Endodermal cell (in vitro differentiated cells): Measurements from ENCODE around the gene QRICH1. TPM values are rescaled to one million over a fixed set of nuclear protein-coding genes. Genes with fewer than 3 reads are reported as not detected.

ENCODE experiments used
- DNase-seq: peaks from one replicate; pipeline ENCODE4 v3.0.0-alpha.2; 2017
- H3K27ac ChIP-seq: 2 replicates; pipeline ENCODE4 v1.5.1; 2013; ENCODE audit warnings: mild to moderate bottlenecking, low read depth, low read length, moderate library complexity
- H3K27me3 ChIP-seq: 2 replicates; pipeline ENCODE4 v1.6.1; 2013; ENCODE audit warnings: mild to moderate bottlenecking, low read length, moderate library complexity; ENCODE audit not compliant: insufficient read depth, control insufficient read depth, poor library complexity, severe bottlenecking
- H3K36me3 ChIP-seq: 2 replicates; pipeline ENCODE4 v1.7.0; 2013; ENCODE audit warnings: mild to moderate bottlenecking, low read length, moderate library complexity; ENCODE audit not compliant: control insufficient read depth, insufficient read depth
- H3K4me1 ChIP-seq: one replicate; pipeline ENCODE4 v1.7.0; 2013; ENCODE audit warnings: low read length; ENCODE audit not compliant: control insufficient read depth, insufficient read depth
- H3K4me3 ChIP-seq: 2 replicates; pipeline ENCODE4 v1.5.1; 2013; ENCODE audit warnings: mild to moderate bottlenecking, low read length, moderate library complexity
- H3K9ac ChIP-seq: 2 replicates; pipeline ENCODE4 v1.6.1; 2013; ENCODE audit warnings: mild to moderate bottlenecking, low read length, moderate library complexity; ENCODE audit not compliant: poor library complexity, severe bottlenecking; ENCODE audit errors: extremely low read depth
- H3K9me3 ChIP-seq: 2 replicates; pipeline ENCODE4 v1.6.1; 2013; ENCODE audit warnings: mild to moderate bottlenecking, low read length, moderate library complexity; ENCODE audit not compliant: control insufficient read depth
- H3K27ac Mint-ChIP-seq: 2 replicates; pipeline ENCODE4 v1.8.0; 2020; ENCODE audit warnings: mixed read lengths
- H3K27me3 Mint-ChIP-seq: 2 replicates; pipeline ENCODE4 v1.8.0; 2021; ENCODE audit warnings: mild to moderate bottlenecking, mixed read lengths; ENCODE audit not compliant: insufficient read depth
- H3K36me3 Mint-ChIP-seq: 2 replicates; pipeline ENCODE4 v1.8.0; 2020; ENCODE audit warnings: low read depth, mixed read lengths
- H3K4me1 Mint-ChIP-seq: 2 replicates; pipeline ENCODE4 v1.8.0; 2020; ENCODE audit warnings: mixed read lengths
- H3K4me3 Mint-ChIP-seq: 2 replicates; pipeline ENCODE4 v1.8.0; 2020; ENCODE audit warnings: mild to moderate bottlenecking, moderate library complexity, mixed read lengths
- H3K9me3 Mint-ChIP-seq: 2 replicates; pipeline ENCODE4 v1.8.0; 2020; ENCODE audit warnings: mild to moderate bottlenecking, mixed read lengths
- CTCF ChIP-seq: fragments of 200-600 bp; sonication (generic); conservative IDR thresholded peaks from 2 replicates; pipeline ENCODE4 v1.5.0; 2021; ENCODE audit warnings: antibody characterized with exemption, mild to moderate bottlenecking
- WGBS, 2 experiments: methylation state at CpG; one replicate each; pipeline versions ENCODE4 v1.1.5 to v1.1.7; 2013; ENCODE audit warnings: missing lambda C conversion rate in 2 of 2, mixed read lengths in 1 of 2; ENCODE audit not compliant: insufficient coverage in 1 of 2, insufficient read length in 1 of 2; 5-methylcytosine and 5-hydroxymethylcytosine counted together
- total RNA-seq, 2 donors: library from RNA; stranded (reverse); fragmentation: NEBNext Ultra II Directional in 1 of 2; extraction: Animal tissue kit (Norgen Biotek cat#: 25700) in 1 of 2; gene quantifications; 2 replicates in 1 of 2; 3 replicates in 1 of 2; pipeline ENCODE4 v1.2.1, GENCODE V29; 2021

The QRICH1 gene
- total RNA-seq, 2 donors from 2014 or later: 127 to 155 TPM

- TF ChIP-seq CTCF: peak; percentile 50
- Histone ChIP-seq H3K27me3 (no peaks in the 10 kb centered on the region), H3K36me3 (peaks cover 35% of the 10 kb centered on the region), H3K27ac (no peak overlapping the region), H3K9ac (no peak overlapping the region), H3K4me3 (no peak overlapping the region), H3K4me1 (peaks cover 4% of the 10 kb centered on the region), H3K9me3 (no peaks in the 10 kb centered on the region)
- DNase-seq: peak; percentile 60
- H3K4me1 Mint-ChIP-seq: no peaks in the 10 kb centered on the region
- H3K27ac Mint-ChIP-seq: no peak overlapping the region
- H3K4me3 Mint-ChIP-seq: no peak overlapping the region
- H3K9me3 Mint-ChIP-seq: no peaks in the 10 kb centered on the region
- H3K36me3 Mint-ChIP-seq: peaks cover 16% of the 10 kb centered on the region
- 91 to 92% methylated on average over 9 to 14 of the region's 14 CpGs for WGBS, 2 experiments
- H3K27me3 Mint-ChIP-seq: no peaks in the 10 kb centered on the region
Observed at GRCh38 chr3:49124991-49125670, 31.3 kb upstream of the QRICH1 start.

- H3K27me3 ChIP-seq: no peaks in the 10 kb centered on the region
- no peak overlapping the region for H3K9ac ChIP-seq
- Mint-ChIP-seq H3K27ac (no peak overlapping the region), H3K27me3 (no peaks in the 10 kb centered on the region), H3K4me1 (peaks cover 4% of the 10 kb centered on the region), H3K36me3 (peaks cover 17% of the 10 kb centered on the region), H3K9me3 (no peaks in the 10 kb centered on the region), H3K4me3 (no peak overlapping the region)
- H3K36me3 ChIP-seq: peaks cover 35% of the 10 kb centered on the region
- TF ChIP-seq CTCF: no peak
- H3K9me3 ChIP-seq: no peaks in the 10 kb centered on the region
- no peak for DNase-seq
- no peak overlapping the region for H3K4me3 ChIP-seq
- H3K27ac ChIP-seq: no peak overlapping the region
- WGBS, 2 experiments: 90 to 100% methylated on average over 7 of the region's 7 CpGs
- H3K4me1 ChIP-seq: peaks cover 4% of the 10 kb centered on the region
Observed at GRCh38 chr3:49124203-49124602, 30.3 kb upstream of the QRICH1 start.

- Histone ChIP-seq H3K4me3 (no peak overlapping the region), H3K36me3 (peaks cover 40% of the 10 kb centered on the region), H3K9ac (no peak overlapping the region), H3K9me3 (no peaks in the 10 kb centered on the region), H3K27me3 (no peaks in the 10 kb centered on the region), H3K4me1 (peaks cover 4% of the 10 kb centered on the region), H3K27ac (no peak overlapping the region)
- no peak for TF ChIP-seq CTCF
- no peaks in the 10 kb centered on the region for H3K9me3 Mint-ChIP-seq
- WGBS, 2 experiments: 94 to 97% methylated on average over 14 to 17 of the region's 17 CpGs
- H3K4me3 Mint-ChIP-seq: no peak overlapping the region
- no peaks in the 10 kb centered on the region for H3K27me3 Mint-ChIP-seq
- peaks cover 22% of the 10 kb centered on the region for H3K36me3 Mint-ChIP-seq
- DNase-seq: no peak
- no peak overlapping the region for H3K27ac Mint-ChIP-seq
- H3K4me1 Mint-ChIP-seq: peaks cover 4% of the 10 kb centered on the region
Observed at GRCh38 chr3:49123687-49124086, 29.8 kb upstream of the QRICH1 start.
